Stimulated activated CD4-positive, alpha-beta T cell treated with anti-CD3 and anti-CD28 coated beads, Interleukin-4, amount 100 ng/mL, for 1 hour (primary cell): ENCODE measurements around the gene PRKCE.
A peak's percentile ranks its signal among the peaks of the same experiment; 100 is the strongest.
"Not testable (repeated sequence)": the region's sequence is repeated elsewhere in the genome, so short reads cannot be mapped to it uniquely, and the experiment has no call there.

ENCODE experiments used
- DNase-seq: peaks from one replicate; pipeline ENCODE4 v3.0.0-alpha.2; 2020

Gene PRKCE

DNA sequence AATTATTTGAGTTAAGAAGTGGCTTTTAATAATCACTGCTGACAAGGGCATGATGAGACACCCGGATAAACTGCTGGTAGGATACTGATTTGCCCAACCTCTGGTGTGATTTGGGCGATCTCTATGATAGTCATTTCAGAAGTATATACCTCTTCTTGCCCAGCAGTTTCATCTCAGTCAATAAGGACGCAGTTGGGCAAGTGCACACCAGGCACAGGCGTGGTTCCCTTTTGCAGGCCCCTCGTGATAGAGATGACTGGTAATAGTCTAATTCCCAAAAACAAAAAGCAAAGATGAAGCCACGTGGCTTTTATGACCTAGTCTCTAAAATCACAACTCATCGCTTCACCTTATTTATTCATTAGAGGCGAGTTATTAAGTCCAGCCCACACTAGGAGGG is 246.4 kb downstream of the PRKCE start:
- no peak for DNase-seq

DNA sequence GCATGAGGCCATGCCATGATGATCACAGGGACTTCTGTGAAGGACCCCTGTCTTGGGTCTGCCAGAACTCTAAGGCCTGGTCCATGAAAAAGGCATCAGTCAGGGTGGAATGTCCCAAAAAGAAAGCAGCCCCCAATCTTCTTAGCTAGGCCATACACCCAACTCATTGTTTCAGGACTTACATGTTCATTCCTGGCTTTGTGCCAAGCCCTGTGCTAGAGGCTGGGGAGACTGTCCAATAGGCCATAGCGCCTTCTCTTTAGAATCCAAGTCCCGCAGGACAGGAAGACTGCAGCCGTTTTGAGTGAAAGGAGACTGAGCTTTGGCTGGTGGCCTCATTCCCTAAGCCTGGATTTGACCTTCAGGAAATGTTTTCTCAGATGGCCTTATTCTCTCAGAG is 247.3 kb downstream of the PRKCE start:
- no peak for DNase-seq

DNA sequence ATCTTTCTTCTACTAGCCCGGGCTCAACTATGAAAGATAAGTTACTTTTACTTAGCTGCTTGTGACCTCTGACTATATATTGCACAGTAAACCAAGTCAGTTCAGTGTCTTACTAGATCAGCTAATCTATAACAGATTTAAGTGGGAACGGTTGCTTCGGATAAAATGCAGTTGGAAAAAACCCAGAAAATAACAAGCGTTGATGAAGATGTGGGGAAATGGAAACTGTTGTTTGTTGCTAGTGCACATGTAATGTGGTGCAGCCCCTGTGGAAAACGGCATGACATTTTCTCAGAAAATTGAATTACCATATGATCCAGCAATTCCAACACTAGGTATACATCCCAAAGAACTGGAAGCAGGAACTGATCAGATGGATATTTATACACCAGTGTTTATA is 248.5 kb downstream of the PRKCE start:
- no peak for DNase-seq

DNA sequence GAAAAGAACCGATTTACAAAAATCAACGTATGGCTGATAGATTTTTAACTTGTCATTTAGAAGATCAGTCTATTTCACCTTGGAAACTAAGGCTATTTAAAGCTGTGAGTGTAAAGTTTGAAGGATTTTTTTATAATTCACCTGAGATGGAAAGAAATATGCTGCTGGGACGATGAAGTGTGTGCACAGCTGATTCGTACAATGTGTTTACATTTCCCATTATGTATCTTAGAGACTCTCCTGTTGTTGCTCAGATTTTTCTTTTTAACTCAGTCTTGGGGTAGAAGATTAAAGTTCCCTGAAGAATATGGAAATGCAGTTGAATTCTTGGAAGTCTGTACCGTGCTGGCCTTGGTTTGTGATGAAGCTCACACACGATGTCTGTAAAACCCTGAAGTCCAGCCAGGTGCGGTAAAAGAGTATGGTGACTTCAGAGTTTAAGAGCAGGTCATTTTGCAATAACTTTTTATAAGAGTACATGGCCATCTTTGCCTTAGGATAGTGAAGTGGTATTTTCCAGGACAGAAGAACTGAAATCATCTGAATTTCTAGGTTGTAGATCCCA is 250.1 kb downstream of the PRKCE start:
- no peak for DNase-seq

DNA sequence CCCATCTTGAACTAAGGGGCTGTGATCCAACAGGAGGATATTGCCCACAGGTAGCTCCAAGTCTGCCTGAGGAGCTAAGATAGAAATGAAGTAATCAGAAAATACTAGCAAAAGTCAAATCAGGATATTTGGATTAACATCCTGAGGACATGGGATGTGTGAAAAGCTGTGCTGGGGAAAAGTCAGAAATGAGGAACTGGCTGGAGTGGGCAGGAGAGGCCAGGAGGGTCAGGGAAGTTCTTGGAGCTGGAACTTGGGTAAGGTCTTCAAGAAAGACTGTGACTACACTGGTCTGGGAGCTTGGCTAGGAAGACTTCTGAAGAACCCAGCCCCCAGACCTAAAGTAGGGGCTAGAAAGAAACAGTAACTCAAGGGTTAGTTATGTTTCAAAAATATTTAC is 250.9 kb downstream of the PRKCE start:
- DNase-seq: no peak

DNA sequence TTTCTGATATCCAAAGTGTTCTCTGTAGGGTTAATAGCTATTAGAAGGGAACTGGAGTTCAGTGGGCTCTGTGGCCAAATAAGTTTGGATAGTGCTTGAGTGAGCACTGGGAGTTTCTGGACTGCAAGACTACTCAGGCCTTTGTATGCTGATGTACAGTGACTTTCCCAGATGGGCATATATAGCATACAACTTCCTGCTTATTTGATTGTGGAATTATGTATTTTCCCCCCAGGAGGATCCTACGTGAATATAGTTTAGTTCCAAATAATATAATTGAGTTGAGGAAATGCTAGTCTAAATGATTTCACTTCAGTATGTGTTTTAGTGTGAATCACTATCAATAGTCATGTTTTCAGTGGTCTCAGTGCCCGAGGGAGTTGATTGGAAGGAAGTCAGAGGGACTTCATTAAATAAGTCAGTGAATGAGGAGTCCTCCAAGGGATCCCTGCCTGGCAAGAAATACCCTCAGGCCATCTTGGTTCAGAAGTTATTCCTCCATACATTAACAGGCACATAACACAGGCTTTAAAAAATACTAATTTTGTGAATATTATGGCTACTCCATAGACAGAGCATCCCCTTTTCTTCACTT is 251.4 kb downstream of the PRKCE start:
- DNase-seq: no peak

DNA sequence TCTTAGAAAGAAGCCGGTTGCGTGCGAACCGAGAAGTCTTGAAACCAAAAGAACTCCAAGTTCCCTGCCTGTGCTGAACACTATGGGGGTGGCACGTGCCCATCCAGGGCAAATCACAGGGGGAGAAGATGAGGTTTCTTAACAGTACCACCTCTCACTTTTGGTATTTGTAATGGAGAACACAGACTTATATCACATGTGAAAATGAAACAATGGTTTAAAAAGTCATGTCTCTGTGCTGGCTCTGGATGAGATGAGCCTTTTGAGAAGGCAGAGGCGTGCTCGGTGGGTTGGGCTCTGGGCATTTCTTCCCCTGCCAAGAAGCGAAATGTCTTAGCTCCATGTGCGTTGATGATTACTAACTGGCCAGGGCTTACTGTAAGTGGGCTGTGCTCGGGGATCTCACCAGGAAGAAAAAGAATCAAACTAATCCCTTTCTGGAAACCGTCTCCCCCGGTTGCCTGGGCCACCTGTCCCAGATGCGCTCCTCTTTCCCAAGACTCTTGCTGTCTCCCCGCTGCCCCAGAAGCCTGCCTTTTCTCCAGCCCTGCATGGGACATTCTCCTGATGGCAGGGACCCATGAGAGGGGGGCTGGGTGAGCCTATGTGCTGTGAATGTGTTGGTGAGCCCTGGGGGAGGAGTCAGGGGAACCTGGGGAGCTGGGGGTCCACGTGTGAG is 252.9 kb downstream of the PRKCE start:
- peak; percentile 12 for DNase-seq

DNA sequence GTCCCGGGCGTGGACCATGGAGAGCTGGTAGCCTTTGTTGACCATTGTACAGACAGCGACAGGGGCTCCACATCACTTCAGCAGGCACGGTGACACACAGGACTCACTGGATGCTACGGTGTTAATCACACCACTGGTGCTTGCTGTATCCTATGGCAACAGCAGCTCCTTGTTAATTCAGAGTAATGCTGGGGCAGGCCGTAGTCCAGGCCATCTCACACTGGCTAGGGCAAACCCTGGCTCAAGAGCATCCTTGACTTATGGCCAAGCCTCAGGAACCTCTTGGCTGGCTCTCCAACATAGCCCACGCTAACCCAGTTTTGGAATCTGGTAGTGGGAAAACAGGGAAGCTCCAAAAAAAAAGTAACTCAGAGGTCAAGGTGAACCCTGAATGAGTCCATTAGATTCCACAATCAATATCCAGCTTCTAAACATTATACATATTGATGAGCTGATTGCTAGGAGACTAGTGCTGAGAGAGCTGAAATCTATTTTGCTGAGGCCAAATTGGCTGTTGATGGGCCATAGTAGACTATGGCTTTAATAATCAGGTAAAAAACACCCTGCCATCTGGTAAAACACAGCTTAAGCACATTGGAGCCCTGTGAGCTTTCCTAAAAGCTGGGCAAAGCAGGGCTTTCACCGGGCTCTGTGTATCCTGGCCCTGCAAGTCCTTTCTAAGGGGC is 253.6 kb downstream of the PRKCE start:
- DNase-seq: no peak

DNA sequence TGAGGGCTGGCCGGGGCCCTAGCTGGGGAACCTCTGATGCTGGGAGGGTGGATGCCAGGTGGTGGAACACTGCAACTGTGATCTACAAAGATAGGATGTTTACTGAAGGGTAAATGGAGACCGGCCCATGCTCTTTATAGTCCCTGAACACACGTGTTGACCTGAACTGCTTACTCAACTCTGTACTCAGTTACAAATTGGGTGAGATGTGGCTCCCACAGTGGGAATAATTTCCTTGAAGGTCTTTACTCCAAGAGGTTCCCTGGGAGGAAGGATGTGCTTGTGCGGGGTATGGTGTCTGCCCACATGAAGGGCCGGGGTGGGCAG is 254.1 kb downstream of the PRKCE start:
- no peak for DNase-seq

DNA sequence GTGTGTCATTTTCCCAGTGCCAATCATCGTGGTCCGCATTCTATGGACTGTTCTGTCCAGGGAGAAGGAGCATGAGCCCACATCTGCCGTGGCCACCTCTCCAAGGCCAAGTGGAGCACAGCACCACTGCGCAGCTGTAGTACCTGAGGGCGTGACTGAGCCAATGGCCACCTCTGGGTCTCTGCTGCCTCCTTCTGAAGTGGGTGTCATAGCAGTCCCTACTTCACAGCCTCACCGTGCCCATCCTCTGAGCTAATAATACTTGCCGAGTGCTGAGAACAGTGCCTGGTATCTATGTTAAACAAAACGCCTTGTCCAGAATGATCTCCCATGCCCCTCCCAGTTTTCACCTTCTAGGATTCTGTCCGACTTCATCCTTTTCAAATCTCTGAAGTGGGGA is 256.1 kb downstream of the PRKCE start:
- DNase-seq: no peak

DNA sequence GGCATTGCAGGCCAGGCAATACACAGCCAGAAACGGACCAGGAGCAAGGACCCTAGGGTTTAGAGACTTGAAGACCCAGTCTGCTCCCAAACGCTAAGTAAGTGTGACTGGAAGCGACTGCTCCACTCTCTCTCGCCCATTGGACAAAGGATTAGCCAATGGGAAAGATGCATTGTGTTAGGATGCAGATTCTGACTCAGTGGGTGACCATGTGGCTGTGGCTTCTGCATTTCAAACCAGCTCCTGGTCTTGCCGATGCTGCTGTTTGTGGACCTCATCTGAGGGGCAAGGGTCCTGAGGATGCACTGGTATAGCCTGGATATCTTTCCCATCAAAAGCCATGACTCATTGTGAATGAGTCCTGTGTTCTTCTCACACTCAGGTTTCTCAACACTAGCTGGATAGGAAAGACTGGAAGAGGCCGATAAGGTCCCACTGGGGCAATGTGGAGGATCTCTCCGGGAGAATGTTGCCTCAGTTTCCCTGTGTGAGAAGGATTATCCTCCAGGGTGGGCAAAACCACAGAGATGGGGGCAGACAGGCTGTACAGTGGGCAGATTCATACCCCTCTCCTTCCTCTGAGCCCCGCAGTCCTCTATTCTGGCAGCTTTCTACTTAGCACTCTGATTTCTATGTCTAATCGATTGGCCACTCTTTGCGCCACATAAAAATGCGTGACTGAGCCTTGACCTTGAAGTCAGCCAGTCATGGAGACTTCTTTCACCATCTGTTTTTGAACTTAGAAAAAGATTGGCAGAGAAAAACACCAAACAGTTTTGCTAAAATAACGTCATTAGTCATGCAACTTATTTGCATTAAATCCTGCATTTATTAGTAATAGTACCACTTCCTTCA is 257.1 kb downstream of the PRKCE start:
- no peak for DNase-seq

DNA sequence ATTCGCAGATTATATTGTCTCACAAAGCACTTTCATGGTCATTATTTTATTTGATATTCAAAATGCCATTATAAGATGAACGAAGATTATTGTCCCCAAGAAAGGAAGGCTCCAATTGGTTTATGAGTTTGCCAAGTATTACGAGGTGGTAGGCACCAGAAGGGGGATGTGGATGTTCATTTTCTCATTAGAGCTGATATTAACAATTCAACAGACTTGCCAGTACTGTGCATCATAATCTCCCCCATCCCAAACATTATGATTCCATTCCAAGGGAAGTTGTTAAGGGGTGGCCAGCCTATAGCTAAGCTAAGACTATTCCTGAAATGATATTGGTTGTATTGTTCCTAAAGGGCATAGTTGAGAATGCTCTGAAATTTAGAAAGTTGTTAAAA is 257.7 kb downstream of the PRKCE start:
- DNase-seq: no peak

DNA sequence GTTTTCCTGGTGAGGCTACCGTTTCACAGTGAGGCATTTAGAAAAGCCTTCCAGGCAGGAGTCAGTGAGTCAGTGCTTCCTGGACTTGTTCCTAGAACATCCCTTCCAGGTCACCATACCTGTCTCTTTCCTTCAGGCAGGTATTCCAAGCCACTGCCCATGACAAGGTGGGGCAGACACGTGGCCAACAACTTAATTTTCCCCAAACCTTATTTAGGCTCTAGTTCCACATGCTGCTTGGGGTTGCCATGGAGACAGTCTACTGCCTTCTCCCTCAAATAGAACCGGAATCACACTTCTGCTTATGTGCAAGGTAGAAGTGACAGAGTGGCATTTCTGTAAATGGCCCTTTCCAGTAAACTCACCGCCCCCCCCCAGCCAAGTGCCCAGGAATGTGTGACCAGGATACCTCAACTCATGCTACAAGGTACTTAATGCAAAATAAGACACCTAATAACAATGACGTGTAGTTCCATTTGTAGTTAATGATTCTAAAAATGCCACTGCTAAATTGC is 258.3 kb downstream of the PRKCE start:
- DNase-seq: no peak

DNA sequence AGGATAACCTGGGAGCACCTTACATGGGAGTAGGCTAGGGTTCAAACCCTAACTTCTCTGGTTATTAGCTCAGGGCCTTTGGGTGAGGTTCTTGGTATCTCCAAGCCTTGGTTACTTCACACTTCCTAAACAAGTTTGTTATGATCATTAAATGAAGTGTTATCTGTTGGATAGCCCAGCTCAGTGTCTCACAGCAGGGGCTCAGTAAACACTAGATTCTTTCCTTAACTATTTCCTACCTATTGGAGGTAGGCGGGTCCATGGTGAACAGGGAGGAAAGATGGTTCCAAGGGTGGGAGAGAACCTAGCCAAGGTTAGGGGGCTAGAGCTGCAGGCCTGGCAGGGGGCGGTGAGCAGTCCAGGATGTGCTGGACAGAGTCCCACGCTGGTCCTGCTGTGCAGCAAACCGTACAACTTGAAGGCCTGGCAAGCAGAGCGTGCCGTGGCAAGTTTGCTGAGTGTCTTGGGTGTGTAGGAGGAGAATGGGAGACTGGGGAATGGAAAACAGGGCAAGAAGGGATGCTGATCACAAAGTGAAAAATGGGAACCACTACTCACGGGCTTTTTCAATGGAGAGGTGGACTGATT is 259.1 kb downstream of the PRKCE start:
- DNase-seq: no peak

DNA sequence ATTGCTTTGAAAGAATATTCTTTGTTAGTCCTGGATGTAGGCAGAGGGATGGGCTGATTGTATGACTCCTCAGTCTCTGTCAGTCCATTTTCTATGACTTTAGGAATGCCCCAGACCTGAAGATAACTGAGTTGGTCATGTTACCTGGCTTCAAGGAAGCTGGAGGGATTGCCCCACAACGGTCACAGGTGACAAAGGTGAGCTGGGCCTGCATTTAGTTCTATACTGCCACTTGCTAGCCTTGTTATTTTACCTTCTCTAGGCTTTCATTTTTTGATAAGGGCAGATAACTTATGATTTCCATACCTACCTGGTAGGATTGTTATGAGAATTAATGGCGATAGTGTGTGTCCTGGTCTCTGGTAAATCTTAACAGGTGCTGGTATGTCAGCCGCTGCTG is 260.1 kb downstream of the PRKCE start:
- DNase-seq: no peak

DNA sequence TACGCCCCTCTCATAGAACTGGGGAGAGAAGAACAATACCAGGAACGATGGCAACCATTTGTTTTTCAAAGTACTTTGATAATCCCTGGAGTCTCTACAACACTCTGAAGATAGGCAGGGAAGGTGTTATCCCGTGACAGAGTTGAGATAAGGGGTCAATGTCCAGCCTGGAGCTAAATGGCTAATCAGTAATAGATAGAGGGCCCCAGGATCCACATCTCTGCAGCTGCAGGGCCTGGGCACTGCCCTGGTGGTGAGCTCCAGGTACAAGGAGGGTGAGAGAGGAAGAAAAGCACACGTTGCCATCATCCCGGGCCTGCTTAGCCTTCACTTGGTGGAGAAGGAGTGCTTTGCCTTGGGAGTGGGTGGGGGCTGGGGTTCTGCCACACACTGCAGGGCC is 260.6 kb downstream of the PRKCE start:
- DNase-seq: no peak

DNA sequence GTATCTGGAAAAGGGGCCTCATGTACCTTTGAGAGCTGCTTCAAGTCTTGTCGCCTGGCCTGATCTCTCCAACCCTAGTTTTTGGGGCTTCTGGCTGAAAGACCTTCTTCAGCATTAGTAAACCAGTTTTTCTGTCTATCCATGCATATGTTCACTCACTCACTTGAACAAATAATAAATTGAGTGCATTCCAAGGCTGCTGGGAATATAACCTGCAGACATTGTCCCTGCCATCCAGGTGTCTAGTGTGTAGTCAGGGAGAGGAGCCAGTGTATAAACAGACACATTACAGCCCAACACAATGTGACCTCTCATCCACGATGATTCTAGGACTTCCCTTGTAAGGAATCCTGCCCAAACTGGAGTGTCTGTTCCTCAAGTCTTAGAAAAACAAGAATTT is 262.1 kb downstream of the PRKCE start:
- no peak for DNase-seq

DNA sequence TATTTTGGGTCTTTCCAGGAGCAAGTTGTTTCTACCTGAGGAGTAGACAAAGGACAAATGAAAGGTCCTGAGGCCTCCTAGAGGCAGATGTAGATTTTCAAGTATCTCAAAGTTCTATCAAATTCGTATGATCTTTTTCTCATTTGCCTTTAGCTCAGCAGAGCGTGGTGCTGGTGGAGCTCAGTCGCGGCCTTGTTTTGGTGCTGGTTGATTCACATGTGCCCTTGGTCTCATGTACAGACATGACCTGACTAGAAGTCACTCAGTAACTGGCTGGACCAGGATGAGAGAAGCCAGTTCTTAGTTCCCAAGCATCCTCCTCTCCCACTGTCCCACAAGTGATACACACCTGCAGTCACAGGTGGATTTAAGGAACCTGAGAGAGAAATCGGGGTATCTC is 264.0 kb downstream of the PRKCE start:
- no peak for DNase-seq

DNA sequence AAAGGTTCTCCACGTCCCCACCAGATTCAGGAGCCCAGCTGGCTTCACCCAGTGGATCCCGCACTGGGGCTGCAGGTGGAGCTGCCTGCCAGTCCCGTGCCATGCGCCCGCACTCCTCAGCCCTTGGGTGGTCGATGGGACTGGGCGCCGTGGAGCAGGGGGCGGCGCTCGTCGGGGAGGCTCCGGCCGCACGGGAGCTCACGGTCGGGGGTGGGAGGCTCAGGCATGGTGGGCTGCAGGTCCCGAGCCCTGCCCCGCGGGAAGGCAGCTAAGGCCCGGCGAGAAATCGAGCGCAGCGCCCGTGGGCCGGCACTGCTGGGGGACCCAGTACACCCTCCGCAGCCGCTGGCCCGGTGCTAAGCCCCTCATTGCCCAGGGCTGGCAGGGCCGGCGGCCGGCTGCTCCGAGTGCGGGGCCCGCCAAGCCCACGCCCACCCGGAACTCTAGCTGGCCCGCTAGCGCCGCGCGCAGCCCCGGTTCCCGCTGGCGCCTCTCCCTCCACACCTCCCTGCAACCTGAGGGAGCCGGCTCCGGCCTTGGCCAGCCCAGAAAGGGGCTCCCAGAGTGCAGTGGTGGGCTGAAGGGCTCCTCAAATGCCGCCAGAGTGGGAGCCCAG is 266.2 kb downstream of the PRKCE start:
- DNase-seq: not testable (repeated sequence)

DNA sequence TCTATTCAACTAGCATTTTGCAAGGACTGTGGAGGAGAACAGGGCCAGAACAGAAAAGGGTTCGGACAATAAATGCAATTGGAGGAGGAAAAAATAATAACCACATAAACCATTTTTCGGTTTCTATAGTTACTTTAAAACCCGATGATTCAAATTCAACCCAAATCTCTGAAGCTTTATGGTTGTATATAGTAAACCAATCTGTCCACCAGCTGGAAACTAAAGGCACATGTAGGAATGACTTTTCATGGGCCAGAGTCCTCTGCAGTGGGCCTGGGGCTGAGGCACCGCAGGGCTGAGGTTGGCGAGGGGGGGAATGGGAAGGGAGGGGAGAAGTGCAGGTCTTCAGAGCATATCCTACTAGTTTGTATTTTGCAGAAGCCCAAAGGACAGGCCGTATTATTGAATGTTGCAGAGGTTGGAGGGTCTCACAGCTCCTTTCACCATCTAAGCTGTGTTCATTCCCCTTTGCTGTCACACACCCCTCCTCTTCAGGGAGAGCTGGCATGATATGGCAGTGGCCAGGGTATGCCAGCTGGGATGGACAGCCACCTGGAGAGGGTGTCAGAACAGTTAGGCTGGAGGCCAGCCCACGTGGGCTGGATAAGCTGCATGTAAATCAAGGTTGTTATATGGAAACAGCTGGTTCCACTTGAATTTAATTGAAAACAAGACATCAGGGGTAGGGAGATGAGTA is 267.1 kb downstream of the PRKCE start:
- DNase-seq: no peak

DNA sequence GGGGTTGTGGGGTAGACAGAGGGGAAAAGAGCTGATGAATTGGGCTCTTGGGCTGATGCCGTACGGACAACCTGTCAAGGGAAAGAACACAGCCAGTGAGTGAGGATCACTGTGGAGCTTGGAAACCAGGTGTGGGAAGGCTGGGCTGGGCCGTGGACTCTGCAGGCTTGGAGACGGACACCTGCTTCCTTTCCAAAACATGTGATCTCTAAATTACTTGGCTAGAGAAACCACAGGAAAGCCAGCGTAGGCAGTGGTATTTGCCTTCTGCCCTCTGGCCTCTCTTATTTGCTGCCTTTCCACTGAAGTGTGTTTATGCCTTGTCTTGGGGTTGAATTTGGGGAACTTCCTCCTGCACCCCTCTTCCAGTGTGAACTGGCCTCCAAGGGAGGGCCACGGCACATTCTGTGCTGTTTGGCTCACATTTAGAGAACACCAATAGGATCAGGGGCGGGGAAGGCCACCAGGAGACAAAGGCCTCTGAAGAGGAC is 267.7 kb downstream of the PRKCE start:
- no peak for DNase-seq

DNA sequence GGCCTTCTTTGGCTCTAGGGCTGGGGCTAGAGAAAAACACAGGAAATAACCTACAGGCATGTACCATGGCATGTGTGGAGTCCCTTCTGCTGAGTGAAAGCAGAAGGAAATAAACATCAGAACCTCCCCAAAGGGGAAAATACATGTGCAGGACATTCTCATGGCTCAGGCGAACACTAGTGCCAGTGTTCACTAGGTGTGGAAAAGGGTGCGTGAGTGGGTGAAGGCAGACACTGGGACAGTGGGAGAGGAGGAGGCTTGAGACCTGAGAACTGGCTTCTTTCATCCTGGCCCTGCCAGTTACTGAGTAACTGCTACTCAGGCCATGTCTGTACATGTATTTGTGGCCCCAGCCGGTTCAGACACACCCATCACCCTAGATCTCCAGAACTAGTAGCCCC is 268.2 kb downstream of the PRKCE start:
- DNase-seq: no peak
